Testis (tissue), 2 donors: ENCODE results near the gene IGSF21.
"Not testable (repeated sequence)": the region's sequence is repeated elsewhere in the genome, so short reads cannot be mapped to it uniquely, and the experiment has no call there.

Source experiments
- POLR2A ChIP-seq: fragments of 450-650 bp; IDR thresholded peaks from one replicate; pipeline ENCODE4 v1.6.1; 2017; ENCODE audit warnings: antibody characterized with exemption, mild to moderate bottlenecking, moderate library complexity
- TF ChIP-seq, protein P1 (sequence below), 3 experiments: fragments of 450-650 bp in 2 of 3; fragments of 200-600 bp in 1 of 3; sonication (generic) in 1 of 3; IDR thresholded peaks; one replicate each; pipeline ENCODE4 v1.5.1; 2016 to 2019; ENCODE audit warnings: antibody characterized with exemption in 3 of 3, mild to moderate bottlenecking in 2 of 3, moderate library complexity in 1 of 3

DNA sequence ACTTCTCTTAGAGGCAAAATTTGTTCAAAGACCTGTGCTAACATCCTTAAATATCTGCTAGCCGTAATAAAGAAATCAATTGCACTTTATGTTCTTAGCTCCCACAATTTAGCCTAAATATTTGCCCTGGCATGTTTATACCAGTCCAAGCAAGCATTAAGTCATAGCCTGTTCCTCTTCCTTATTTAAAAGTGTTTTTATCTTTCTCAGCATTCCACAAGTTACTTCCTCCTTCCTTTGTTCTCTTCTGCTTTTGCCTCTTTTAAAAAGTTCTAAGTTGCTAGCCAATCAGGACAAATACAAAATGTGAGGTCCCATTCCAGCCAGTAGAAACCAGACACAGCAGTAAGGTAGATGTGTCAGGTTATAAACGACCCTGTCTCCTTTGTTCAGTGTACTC lies 58.0 kb downstream of the IGSF21 start:
- TF ChIP-seq, protein P1, sequence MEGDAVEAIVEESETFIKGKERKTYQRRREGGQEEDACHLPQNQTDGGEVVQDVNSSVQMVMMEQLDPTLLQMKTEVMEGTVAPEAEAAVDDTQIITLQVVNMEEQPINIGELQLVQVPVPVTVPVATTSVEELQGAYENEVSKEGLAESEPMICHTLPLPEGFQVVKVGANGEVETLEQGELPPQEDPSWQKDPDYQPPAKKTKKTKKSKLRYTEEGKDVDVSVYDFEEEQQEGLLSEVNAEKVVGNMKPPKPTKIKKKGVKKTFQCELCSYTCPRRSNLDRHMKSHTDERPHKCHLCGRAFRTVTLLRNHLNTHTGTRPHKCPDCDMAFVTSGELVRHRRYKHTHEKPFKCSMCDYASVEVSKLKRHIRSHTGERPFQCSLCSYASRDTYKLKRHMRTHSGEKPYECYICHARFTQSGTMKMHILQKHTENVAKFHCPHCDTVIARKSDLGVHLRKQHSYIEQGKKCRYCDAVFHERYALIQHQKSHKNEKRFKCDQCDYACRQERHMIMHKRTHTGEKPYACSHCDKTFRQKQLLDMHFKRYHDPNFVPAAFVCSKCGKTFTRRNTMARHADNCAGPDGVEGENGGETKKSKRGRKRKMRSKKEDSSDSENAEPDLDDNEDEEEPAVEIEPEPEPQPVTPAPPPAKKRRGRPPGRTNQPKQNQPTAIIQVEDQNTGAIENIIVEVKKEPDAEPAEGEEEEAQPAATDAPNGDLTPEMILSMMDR (IDR thresholded peaks at IDR 0.05) = not testable (repeated sequence)
- TF ChIP-seq POLR2A = not testable (repeated sequence)
